ENCODE results near the gene ADCK1.
"Not testable (repeated sequence)": the region's sequence is repeated elsewhere in the genome, so short reads cannot be mapped to it uniquely, and the experiment has no call there.

Gene ADCK1

GRCh38 chr14:77791225-77791600, 8.7 kb upstream of the ADCK1 start:
- TF ChIP-seq YY1 (IDR thresholded peaks at IDR 0.05; ENCODE audit: insufficient read depth, insufficient read length) (no peak), ZNF274 (IDR thresholded peaks at IDR 0.05; ENCODE audit: low read depth, low read length) (no peak), SUZ12 (IDR thresholded peaks at IDR 0.05; ENCODE audit: extremely low read depth, insufficient read depth, insufficient read length) (no peak)
- Histone ChIP-seq H3K27me3 (ENCODE audit: insufficient read depth, insufficient read length) (no peaks in the 10 kb centered on the region), H3K4me3 (ENCODE audit: insufficient read length, low read depth) (no peak overlapping the region), H3K4me1 (ENCODE audit: insufficient read depth, insufficient read length) (no peaks in the 10 kb centered on the region), H3K9ac (ENCODE audit: insufficient read length, low read depth) (no peak overlapping the region), H3K9me3 (ENCODE audit: insufficient read depth, low read length) (no peaks in the 10 kb centered on the region), H3K36me3 (ENCODE audit: insufficient read depth, insufficient read length, low read length) (no peaks in the 10 kb centered on the region)
- DNase-seq (ENCODE audit: low read depth, low spot score) = no peak

DNA sequence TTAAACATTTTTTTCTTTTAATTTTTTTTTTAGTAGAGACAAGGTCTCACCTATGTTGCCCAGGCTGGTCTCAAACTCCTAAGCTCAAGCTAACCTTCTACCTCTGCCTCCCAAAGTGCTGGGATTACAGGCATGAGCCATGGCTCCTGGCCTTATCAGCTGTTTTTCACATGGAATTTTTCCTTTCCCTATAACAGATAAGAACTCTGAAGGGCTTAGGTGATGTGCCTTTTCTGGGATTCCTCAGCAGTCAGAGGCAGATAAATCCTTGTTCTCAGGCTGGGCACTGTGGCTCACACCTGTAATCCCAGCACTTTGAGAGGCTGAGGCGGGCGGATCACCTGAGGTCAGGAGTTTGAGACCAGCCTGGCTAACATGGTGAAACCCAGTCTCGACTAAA, 6.7 kb upstream of the ADCK1 start:
- not testable (repeated sequence) for H3K4me3 ChIP-seq (ENCODE audit: insufficient read length, low read depth); H3K27me3 ChIP-seq (ENCODE audit: insufficient read depth, insufficient read length); H3K9ac ChIP-seq (ENCODE audit: insufficient read length, low read depth); DNase-seq (ENCODE audit: low read depth, low spot score); H3K36me3 ChIP-seq (ENCODE audit: insufficient read depth, insufficient read length, low read length); H3K9me3 ChIP-seq (ENCODE audit: insufficient read depth, low read length); H3K4me1 ChIP-seq (ENCODE audit: insufficient read depth, insufficient read length)

DNA sequence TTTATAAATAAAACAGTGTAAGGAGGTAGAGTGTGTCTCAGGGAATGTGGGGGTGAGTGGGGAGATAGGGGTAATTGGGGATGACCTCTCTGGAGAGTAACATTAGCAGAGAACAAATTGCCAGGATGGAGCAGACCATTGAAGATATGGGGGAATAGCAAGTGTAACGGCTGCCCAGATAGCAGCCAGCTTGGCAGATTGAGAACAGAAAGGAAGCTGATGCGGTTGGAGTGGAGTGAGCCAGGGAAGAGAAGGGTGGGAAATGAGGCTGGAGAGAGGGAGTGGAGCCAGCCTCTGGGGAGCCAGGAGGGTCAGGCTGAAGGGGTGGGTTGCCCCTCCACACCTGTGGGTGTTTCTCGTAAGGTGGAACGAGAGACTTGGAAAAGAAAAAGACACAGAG, 5.6 kb upstream of the ADCK1 start:
- Histone ChIP-seq H3K27me3 (ENCODE audit: insufficient read depth, insufficient read length) (no peaks in the 10 kb centered on the region), H3K9me3 (ENCODE audit: insufficient read depth, low read length) (no peaks in the 10 kb centered on the region), H3K4me1 (ENCODE audit: insufficient read depth, insufficient read length) (no peaks in the 10 kb centered on the region), H3K36me3 (ENCODE audit: insufficient read depth, insufficient read length, low read length) (no peaks in the 10 kb centered on the region), H3K9ac (ENCODE audit: insufficient read length, low read depth) (no peak overlapping the region), H3K4me3 (ENCODE audit: insufficient read length, low read depth) (no peak overlapping the region)
- TF ChIP-seq ZNF274 (IDR thresholded peaks at IDR 0.05; ENCODE audit: low read depth, low read length) (no peak), YY1 (IDR thresholded peaks at IDR 0.05; ENCODE audit: insufficient read depth, insufficient read length) (no peak), SUZ12 (IDR thresholded peaks at IDR 0.05; ENCODE audit: extremely low read depth, insufficient read depth, insufficient read length) (no peak)
- no peak for DNase-seq (ENCODE audit: low read depth, low spot score)

- not testable (repeated sequence) for DNase-seq (ENCODE audit: low read depth, low spot score); H3K4me1 ChIP-seq (ENCODE audit: insufficient read depth, insufficient read length); H3K9ac ChIP-seq (ENCODE audit: insufficient read length, low read depth); H3K27me3 ChIP-seq (ENCODE audit: insufficient read depth, insufficient read length); H3K36me3 ChIP-seq (ENCODE audit: insufficient read depth, insufficient read length, low read length); H3K9me3 ChIP-seq (ENCODE audit: insufficient read depth, low read length)
- peak overlapping the region; percentile 67 for H3K4me3 ChIP-seq (ENCODE audit: insufficient read length, low read depth)
These were observed 453 bp upstream of the ADCK1 start for GRCh38 chr14:77799456-77799855.

- Histone ChIP-seq H3K9ac (ENCODE audit: insufficient read length, low read depth) (peak overlapping the region; percentile 88), H3K9me3 (ENCODE audit: insufficient read depth, low read length) (no peaks in the 10 kb centered on the region), H3K4me1 (ENCODE audit: insufficient read depth, insufficient read length) (no peaks in the 10 kb centered on the region), H3K4me3 (ENCODE audit: insufficient read length, low read depth) (peak overlapping the region; percentile 67), H3K27me3 (ENCODE audit: insufficient read depth, insufficient read length) (no peaks in the 10 kb centered on the region), H3K36me3 (ENCODE audit: insufficient read depth, insufficient read length, low read length) (no peaks in the 10 kb centered on the region)
- TF ChIP-seq SUZ12 (IDR thresholded peaks at IDR 0.05; ENCODE audit: extremely low read depth, insufficient read depth, insufficient read length) (no peak), YY1 (IDR thresholded peaks at IDR 0.05; ENCODE audit: insufficient read depth, insufficient read length) (no peak), ZNF274 (IDR thresholded peaks at IDR 0.05; ENCODE audit: low read depth, low read length) (no peak)
- no peak for DNase-seq (ENCODE audit: low read depth, low spot score)
These were observed 905 bp downstream of the ADCK1 start for GRCh38 chr14:77800814-77801213.

DNA sequence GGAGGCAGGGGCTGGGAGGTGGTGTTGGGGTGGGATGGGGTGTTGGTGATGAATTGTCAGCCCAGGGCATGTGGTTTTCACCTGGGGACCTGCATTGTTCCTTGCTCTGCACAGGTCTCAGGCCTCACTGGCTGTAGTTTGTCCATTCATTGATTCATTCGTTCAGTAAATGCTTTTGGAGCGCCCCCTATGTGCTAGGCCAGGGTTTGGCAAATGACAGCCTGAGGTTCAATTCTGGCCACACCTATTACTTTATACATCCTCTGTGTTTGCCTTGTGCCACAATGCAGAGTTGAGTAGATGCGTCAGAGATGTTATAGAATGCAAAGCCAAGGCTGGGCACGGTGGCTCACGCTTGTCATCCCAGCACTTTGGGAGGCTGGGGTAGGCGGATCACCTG, 4.7 kb downstream of the ADCK1 start:
- no peaks in the 10 kb centered on the region for H3K4me1 ChIP-seq (ENCODE audit: insufficient read depth, insufficient read length)
- no peak overlapping the region for H3K4me3 ChIP-seq (ENCODE audit: insufficient read length, low read depth)
- H3K36me3 ChIP-seq (ENCODE audit: insufficient read depth, insufficient read length, low read length) = no peaks in the 10 kb centered on the region
- no peak for TF ChIP-seq SUZ12 (IDR thresholded peaks at IDR 0.05; ENCODE audit: extremely low read depth, insufficient read depth, insufficient read length)
- TF ChIP-seq YY1 (IDR thresholded peaks at IDR 0.05; ENCODE audit: insufficient read depth, insufficient read length) = no peak
- no peak for TF ChIP-seq ZNF274 (IDR thresholded peaks at IDR 0.05; ENCODE audit: low read depth, low read length)
- no peak overlapping the region for H3K9ac ChIP-seq (ENCODE audit: insufficient read length, low read depth)
- no peak for DNase-seq (ENCODE audit: low read depth, low spot score)
- no peaks in the 10 kb centered on the region for H3K27me3 ChIP-seq (ENCODE audit: insufficient read depth, insufficient read length)
- no peaks in the 10 kb centered on the region for H3K9me3 ChIP-seq (ENCODE audit: insufficient read depth, low read length)

DNA sequence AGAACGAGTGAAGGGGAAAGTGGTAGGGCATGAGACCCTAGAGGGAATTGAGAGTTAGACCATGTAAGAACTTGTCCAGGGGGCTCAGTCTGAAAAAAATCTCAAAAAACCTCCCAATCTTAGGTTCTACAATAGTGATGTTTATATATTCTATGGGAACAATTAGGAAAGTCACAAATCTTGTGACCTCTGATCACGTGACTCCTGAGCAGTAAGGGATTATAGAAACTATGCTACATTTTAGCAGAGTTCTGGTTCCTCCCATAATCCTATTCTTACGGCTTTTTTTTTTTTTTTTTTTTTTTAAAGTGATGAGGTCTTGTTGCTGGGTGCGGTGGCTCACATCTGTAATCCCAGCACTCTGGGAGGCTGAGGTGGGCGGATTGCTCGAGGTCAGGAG, 5.8 kb downstream of the ADCK1 start:
- TF ChIP-seq YY1 (IDR thresholded peaks at IDR 0.05; ENCODE audit: insufficient read depth, insufficient read length) (no peak), ZNF274 (IDR thresholded peaks at IDR 0.05; ENCODE audit: low read depth, low read length) (no peak), SUZ12 (IDR thresholded peaks at IDR 0.05; ENCODE audit: extremely low read depth, insufficient read depth, insufficient read length) (no peak)
- no peak overlapping the region for H3K4me3 ChIP-seq (ENCODE audit: insufficient read length, low read depth)
- H3K36me3 ChIP-seq (ENCODE audit: insufficient read depth, insufficient read length, low read length) = no peaks in the 10 kb centered on the region

DNA sequence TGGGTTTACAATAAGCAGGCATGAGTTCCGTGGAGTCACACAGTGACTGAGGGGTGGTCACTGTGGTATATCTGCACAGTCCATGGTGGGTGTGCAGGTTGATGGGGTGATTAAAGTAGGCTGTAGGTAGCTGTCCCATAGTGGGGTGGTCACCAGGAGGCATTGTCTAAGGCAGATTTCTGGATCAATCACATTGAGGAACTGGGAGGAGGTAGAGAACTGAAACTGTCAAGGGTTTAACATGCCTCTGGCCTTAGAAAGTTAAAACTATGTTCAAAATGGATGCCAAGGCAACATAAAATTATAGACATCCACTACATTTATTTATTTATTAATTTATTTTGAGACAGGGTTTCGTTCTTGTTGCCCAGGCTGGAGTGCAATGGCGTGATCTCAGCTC, 8.3 kb downstream of the ADCK1 start:
- Histone ChIP-seq H3K9ac (ENCODE audit: insufficient read length, low read depth) (no peak overlapping the region), H3K4me1 (ENCODE audit: insufficient read depth, insufficient read length) (no peaks in the 10 kb centered on the region), H3K27me3 (ENCODE audit: insufficient read depth, insufficient read length) (no peaks in the 10 kb centered on the region), H3K9me3 (ENCODE audit: insufficient read depth, low read length) (no peaks in the 10 kb centered on the region), H3K4me3 (ENCODE audit: insufficient read length, low read depth) (no peak overlapping the region), H3K36me3 (ENCODE audit: insufficient read depth, insufficient read length, low read length) (no peaks in the 10 kb centered on the region)
- TF ChIP-seq SUZ12 (IDR thresholded peaks at IDR 0.05; ENCODE audit: extremely low read depth, insufficient read depth, insufficient read length) (no peak), ZNF274 (IDR thresholded peaks at IDR 0.05; ENCODE audit: low read depth, low read length) (no peak), YY1 (IDR thresholded peaks at IDR 0.05; ENCODE audit: insufficient read depth, insufficient read length) (no peak)
- DNase-seq (ENCODE audit: low read depth, low spot score) = no peak

More for the DNA sequence above, 5.8 kb downstream of the ADCK1 start:
- Histone ChIP-seq H3K9ac (ENCODE audit: insufficient read length, low read depth) (no peak overlapping the region), H3K9me3 (ENCODE audit: insufficient read depth, low read length) (no peaks in the 10 kb centered on the region), H3K4me1 (ENCODE audit: insufficient read depth, insufficient read length) (no peaks in the 10 kb centered on the region), H3K27me3 (ENCODE audit: insufficient read depth, insufficient read length) (no peaks in the 10 kb centered on the region)
- no peak for DNase-seq (ENCODE audit: low read depth, low spot score)

Data from NT2/D1 (cell line).